ENCODE measurements around the gene ALX4.

- TF ChIP-seq CTCF (IDR thresholded peaks at IDR 0.05) (no peak), POLR2A (IDR thresholded peaks at IDR 0.05) (no peak)
Measured at GRCh38 chr11:44347538-44347937, 37.6 kb upstream of the ALX4 start.
